ENCODE results near the gene LRP1B. TPM values are rescaled to one million over a fixed set of nuclear protein-coding genes. Genes with fewer than 3 reads are reported as not detected.

The LRP1B gene
- total RNA-seq, 1 donor from 2014 or later: not detected

- ATAC-seq (ENCODE audit: low read depth) (no peak), DNase-seq (no peak)
- no peaks in the 10 kb centered on the region for H3K4me1 Mint-ChIP-seq
- H3K27me3 Mint-ChIP-seq: no peaks in the 10 kb centered on the region
- TF ChIP-seq CTCF (IDR thresholded peaks at IDR 0.05): no peak
- CTCF ChIA-PET: no interaction called here
- no peak overlapping the region for H3K27ac Mint-ChIP-seq
- no peaks in the 10 kb centered on the region for H3K9me3 Mint-ChIP-seq
- no peaks in the 10 kb centered on the region for H3K36me3 Mint-ChIP-seq (ENCODE audit: low read depth)
- no peak overlapping the region for H3K4me3 Mint-ChIP-seq
- POLR2A ChIA-PET: no interaction called here
- intact Hi-C loops (cut with micrococcal nuclease): no loop called here
Observed at GRCh38 chr2:141701618-141702017, 429.2 kb downstream of the LRP1B start.

GRCh38 chr2:141699573-141699972, 431.2 kb downstream of the LRP1B start:
- POLR2A ChIA-PET: no interaction called here
- DNase-seq (no peak), ATAC-seq (ENCODE audit: low read depth) (no peak)
- intact Hi-C loops (cut with micrococcal nuclease): no loop called here
- CTCF ChIA-PET: no interaction called here
- Mint-ChIP-seq H3K4me1 (no peaks in the 10 kb centered on the region), H3K27me3 (no peaks in the 10 kb centered on the region), H3K36me3 (ENCODE audit: low read depth) (no peaks in the 10 kb centered on the region), H3K27ac (no peak overlapping the region), H3K9me3 (no peaks in the 10 kb centered on the region), H3K4me3 (no peak overlapping the region)
- TF ChIP-seq CTCF (IDR thresholded peaks at IDR 0.05): no peak

GRCh38 chr2:141698500-141698899, 432.3 kb downstream of the LRP1B start:
- DNase-seq (no peak), ATAC-seq (ENCODE audit: low read depth) (no peak)
- TF ChIP-seq CTCF (IDR thresholded peaks at IDR 0.05): no peak
- ChIA-PET POLR2A (no interaction called here), CTCF (no interaction called here)
- Mint-ChIP-seq H3K4me3 (no peak overlapping the region), H3K27me3 (no peaks in the 10 kb centered on the region), H3K9me3 (no peaks in the 10 kb centered on the region), H3K27ac (no peak overlapping the region), H3K4me1 (no peaks in the 10 kb centered on the region), H3K36me3 (ENCODE audit: low read depth) (no peaks in the 10 kb centered on the region)
- intact Hi-C loops (cut with micrococcal nuclease): no loop called here

- H3K9me3 Mint-ChIP-seq: no peaks in the 10 kb centered on the region
- ChIA-PET CTCF (no interaction called here), POLR2A (no interaction called here)
- H3K36me3 Mint-ChIP-seq (ENCODE audit: low read depth): no peaks in the 10 kb centered on the region
- H3K4me1 Mint-ChIP-seq: no peaks in the 10 kb centered on the region
- TF ChIP-seq CTCF (IDR thresholded peaks at IDR 0.05): no peak
- H3K4me3 Mint-ChIP-seq: no peak overlapping the region
- ATAC-seq (ENCODE audit: low read depth) (no peak), DNase-seq (no peak)
- H3K27ac Mint-ChIP-seq: no peak overlapping the region
- intact Hi-C loops (cut with micrococcal nuclease): no loop called here
- H3K27me3 Mint-ChIP-seq: no peaks in the 10 kb centered on the region
Observed at GRCh38 chr2:141697035-141697434, 433.8 kb downstream of the LRP1B start.

GRCh38 chr2:141694180-141694579, 436.6 kb downstream of the LRP1B start:
- POLR2A ChIA-PET: no interaction called here
- H3K36me3 Mint-ChIP-seq (ENCODE audit: low read depth): no peaks in the 10 kb centered on the region
- no peak for ATAC-seq (ENCODE audit: low read depth)

More at GRCh38 chr2:141694180-141694579, 436.6 kb downstream of the LRP1B start:
- no peak for TF ChIP-seq CTCF (IDR thresholded peaks at IDR 0.05)
- H3K27me3 Mint-ChIP-seq: no peaks in the 10 kb centered on the region
- no peaks in the 10 kb centered on the region for H3K4me1 Mint-ChIP-seq
- intact Hi-C loops (cut with micrococcal nuclease): no loop called here
- CTCF ChIA-PET: no interaction called here
- no peak overlapping the region for H3K4me3 Mint-ChIP-seq
- no peak for DNase-seq
- no peaks in the 10 kb centered on the region for H3K9me3 Mint-ChIP-seq
- no peak overlapping the region for H3K27ac Mint-ChIP-seq

All from activated B cell treated with CpG ODN at 0.5 μM for 24 hours (primary cell).